GF-D8 (cell line): ENCODE data around the gene NONO.
"Not testable (repeated sequence)": the region's sequence is repeated elsewhere in the genome, so short reads cannot be mapped to it uniquely, and the experiment has no call there.

Experiments used
- DNase-seq: peaks from one replicate; lab custom pipeline; 2025; lab: John Stamatoyannopoulos, UW

NONO gene

GRCh38 chrX:71283403-71284143 is at the start of gene NONO:
NONO (plus strand) TSS chrX:71283635; CDS start chrX:71290638, 7,003 bp downstream.
- DNase-seq = peak; percentile 89

- no peak for DNase-seq
Observed at GRCh38 chrX:71235482-71235881, 48.0 kb upstream of the NONO start.

DNA sequence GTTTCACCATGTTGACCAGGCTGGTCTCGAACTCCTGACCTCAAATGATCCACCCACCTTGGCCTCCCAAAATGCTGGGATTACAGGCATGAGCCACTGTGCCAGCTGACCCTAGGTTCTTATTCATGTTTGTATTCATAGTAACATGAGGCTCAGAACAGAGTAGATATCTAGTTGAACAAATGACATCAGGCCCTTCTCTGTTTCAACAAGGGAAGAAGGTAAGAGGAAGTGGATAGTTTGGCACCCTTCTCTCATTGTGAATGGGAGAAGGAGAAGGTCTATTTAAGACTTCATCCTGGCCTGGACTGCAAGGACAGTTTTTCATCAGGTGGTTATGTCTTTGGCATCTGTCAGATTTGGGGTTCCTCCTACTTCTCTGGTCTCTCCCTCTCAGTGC is 46.6 kb upstream of the NONO start:
- DNase-seq = no peak

GRCh38 chrX:71239781-71240180 is 43.7 kb upstream of the NONO start:
- DNase-seq = no peak

DNA sequence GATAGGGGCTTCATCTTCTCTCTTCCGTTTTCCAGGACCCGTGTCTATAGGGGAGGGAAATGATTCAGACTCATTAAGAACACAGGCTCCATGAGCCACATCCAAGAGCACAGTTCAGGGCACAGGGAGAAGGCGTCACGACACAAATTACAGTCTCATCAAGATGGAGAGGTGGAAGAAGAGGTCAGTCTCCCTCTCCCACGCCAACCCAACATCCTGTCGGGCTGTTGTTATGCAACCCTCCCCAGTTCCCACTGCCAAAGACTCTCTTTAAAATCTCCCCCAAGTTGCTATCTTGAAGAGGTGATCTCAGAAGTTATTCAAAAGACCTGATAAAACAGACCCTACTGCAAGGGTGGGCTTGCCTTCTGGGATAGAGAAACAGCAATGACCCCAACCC is 42.1 kb upstream of the NONO start:
- DNase-seq = no peak

- DNase-seq = no peak
Observed at GRCh38 chrX:71244359-71245128, 38.9 kb upstream of the NONO start.

DNA sequence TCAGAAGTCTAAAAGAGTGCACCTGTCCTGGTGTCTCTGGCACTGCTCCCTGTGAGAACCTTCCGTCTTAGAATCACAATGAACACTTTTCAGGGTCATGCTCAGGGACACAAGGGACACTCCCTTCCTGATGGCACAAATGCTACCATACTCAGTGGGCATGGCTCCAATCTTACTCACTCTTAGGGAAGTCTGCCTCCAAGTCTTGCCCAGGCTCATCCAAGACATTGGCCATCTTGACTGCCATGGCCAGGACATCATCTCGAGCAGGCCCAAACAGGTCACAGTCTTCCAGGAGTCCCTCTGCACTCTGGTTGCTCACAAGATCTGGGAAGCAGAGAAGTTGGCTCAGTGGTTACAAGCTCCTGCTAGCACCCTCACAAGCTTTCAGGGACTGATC is 38.3 kb upstream of the NONO start:
- DNase-seq = no peak

GRCh38 chrX:71250841-71251240 is 32.6 kb upstream of the NONO start:
- no peak for DNase-seq

DNA sequence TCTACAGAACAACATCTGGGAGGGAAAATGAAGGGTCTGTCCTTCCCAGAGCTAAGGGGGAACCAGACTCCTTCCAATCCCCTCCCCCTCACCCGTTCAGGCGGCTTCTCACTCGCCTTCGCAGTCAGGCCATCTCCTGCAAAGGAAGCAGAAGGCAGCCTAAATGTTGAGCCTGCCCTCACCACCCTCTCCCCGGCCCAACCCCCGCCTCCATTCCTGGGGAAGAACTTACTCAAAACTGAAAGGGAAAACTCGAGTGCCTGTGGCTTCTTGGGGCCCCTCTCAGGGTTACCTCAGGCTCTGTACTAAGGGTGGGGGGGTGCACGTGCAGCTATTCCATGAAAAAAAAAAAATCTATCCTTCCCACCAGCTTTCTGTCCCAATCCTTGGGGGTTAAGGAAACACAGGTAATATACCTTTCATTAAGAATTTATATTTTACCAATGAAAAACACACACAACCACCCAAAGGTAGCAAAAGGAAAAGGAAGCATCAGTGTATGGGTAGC is 31.9 kb upstream of the NONO start:
- no peak for DNase-seq

GRCh38 chrX:71252221-71252620 is 31.2 kb upstream of the NONO start:
- no peak for DNase-seq

GRCh38 chrX:71253253-71254091 is 30.0 kb upstream of the NONO start:
- DNase-seq = no peak

DNA sequence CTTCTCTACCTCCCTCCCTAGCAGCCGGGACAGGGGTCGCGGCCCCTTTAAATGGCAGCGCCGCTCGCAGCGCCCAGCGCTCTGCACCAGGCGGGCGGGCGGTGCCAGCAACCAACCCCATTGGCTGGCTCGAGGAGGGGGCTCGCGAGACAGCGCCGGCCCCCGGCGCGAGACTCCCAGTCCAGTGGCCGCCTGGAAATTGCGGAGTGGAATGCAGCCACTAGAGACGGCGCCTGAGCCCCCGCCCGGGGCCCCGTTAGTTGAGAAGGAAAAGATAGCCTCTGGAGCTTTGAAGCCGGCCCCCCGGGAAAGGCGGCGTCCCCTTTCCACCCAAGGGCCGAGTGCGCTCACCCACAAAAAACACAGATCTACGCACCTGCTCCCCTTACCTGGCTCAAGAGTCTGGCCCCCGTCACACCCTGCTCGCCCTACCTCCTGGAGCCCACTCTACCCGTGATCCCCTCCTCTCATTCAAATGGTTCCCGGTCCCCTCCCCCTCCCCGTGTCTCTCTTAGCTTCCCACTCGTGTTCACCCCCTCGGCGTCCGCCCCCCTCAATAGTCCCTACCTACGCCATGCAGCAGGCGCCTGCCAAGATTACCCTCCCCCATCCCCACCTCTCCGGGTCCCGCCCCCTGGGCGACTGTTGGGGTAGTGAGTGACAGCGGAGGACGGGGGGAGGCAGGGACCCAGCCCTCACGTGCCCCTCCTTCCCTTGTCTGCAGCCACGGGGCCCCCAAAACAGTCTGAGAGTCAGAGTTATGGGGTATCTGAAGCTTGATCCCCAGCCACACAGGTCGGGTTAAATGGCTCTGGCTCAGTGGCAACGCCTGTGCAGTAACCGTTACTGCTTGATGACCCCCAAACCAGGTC is 29.1 kb upstream of the NONO start, which contains the start of gene ZMYM3:
Gene ZMYM3 (minus strand): TSS at position 49 of the 872 bp plus-strand sequence. CDS start 885 bp downstream, outside the sequence.
- peak; percentile 62 for DNase-seq

DNA sequence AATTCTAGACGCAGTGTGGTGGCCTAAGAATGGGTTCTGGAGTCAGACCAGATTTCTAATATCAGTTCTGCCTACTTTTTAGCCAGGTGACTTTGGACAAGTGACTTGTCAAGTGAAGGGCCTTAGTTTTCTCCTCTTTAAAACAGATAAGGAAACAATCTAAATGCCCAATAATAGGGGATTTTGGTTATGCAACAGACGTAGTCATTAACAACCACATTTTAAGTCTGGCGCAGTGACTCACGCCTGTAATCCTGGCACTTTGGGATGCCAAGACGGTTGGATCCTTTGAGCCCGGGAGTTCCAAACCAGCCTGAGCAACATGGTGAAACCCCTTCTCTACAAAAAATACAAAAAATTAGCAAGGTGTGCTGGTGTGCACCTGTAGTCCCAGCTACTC is 27.4 kb upstream of the NONO start:
- DNase-seq = no peak

- no peak for DNase-seq
Observed at GRCh38 chrX:71256856-71257255, 26.6 kb upstream of the NONO start.

GRCh38 chrX:71268624-71269023 is 14.8 kb upstream of the NONO start:
- not testable (repeated sequence) for DNase-seq

- no peak for DNase-seq
Observed at GRCh38 chrX:71269801-71270395, 13.5 kb upstream of the NONO start.

- DNase-seq = not testable (repeated sequence)
Observed at GRCh38 chrX:71272313-71272712, 11.1 kb upstream of the NONO start.

DNA sequence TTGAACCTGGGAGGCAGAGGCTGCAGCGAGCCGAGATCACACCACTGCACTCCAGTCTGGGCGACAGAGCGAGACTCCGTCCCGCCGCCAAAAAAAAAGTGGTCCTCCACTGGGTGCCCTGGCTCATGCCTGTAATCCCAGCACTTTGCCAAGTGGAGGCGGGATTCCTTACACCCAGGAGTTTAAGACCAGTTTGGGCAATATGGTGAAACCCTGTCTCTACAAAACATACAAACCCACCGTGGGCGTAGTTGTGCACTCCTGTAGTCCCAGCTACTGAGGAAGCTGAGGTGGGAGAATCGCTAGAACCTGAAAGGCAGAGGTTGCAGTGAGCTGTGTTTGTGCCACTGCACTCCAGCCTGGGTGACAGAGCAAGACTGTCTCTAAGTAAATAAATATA is 2.1 kb upstream of the NONO start:
- not testable (repeated sequence) for DNase-seq

DNA sequence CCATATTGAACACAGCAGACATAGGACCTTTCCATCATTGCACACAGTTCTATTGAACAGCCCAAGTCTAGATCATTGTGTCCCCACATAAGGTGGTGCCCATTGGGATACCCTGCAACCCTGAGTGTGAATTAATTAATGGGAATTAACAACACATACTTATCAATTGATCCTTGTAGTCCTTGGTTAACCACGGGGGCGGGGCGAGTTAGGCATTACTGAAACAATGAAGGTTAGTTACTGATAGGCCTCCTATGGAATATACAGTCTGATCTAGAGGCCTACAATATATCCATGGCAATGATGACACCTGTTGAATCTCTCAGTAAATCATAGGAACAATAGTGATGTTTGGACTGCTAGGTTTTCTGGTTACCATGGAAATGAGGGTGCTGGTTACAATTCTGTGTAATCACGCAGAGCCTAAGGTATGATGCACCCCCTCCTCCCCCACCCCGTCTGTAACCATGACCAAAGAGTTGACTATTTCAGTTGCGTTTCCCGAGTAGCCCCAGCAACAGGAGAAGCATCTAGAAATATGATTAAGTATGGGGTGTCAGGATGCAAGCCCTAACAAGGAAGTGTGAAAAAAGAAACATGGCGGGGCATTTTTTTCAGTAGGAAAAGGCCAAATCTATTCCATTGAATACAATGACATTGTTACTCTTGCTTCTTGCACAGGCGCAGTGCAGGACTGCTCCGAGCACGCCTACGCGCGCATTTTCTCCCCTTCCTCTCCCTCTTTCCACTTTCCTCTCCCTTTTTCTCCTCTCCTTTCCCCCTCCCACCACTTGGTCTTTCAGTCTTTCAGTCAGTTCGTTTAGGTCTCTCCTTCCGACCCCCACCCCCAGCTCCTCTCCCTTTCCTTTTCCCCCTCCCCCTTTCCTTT is 677 bp upstream of the NONO start:
- DNase-seq = no peak

- DNase-seq = no peak
Observed at GRCh38 chrX:71285929-71286328, 2.5 kb downstream of the NONO start.
